Caco-2 (cell line): ENCODE data around the gene CLK2. TPM values are rescaled to one million over a fixed set of nuclear protein-coding genes. Genes with fewer than 3 reads are reported as not detected.
"Not testable (repeated sequence)": the region's sequence is repeated elsewhere in the genome, so short reads cannot be mapped to it uniquely, and the experiment has no call there.

Experiments used
- BruUV-seq: library from RNA; stranded (reverse); fragments of 400-500 nt; replicated peaks from 2 replicates; lab custom pipeline; 2021; lab: Mats Ljungman, UMichigan
- CTCF ChIA-PET: fragments of 300-600 bp; sonication (Branson Sonifier 250); formaldehyde crosslinking; loops from one replicate; lab custom pipeline; 2022; ENCODE audit warnings: antibody characterized with exemption; lab: Charles Lee
- POLR2A ChIA-PET: fragments of 300-600 bp; sonication (Branson Sonifier 250); formaldehyde crosslinking; loops from one replicate; lab custom pipeline; 2022; ENCODE audit warnings: antibody characterized with exemption; lab: Charles Lee
- DNase-seq, 2 experiments: peaks; one replicate each; pipeline versions ENCODE4 v3.0.0 to v3.0.0-alpha.2; 2020 to 2022
- H3K27me3 ChIP-seq: replicated peaks from 2 replicates; pipeline ENCODE4 v1.6.0; 2011; ENCODE audit warnings: low read length; ENCODE audit not compliant: control insufficient read depth, insufficient read depth
- H3K36me3 ChIP-seq: 2 replicates; pipeline ENCODE4 v1.5.1; 2011; ENCODE audit warnings: low read length; ENCODE audit not compliant: control insufficient read depth, insufficient read depth
- H3K4me1 ChIP-seq: fragments of 250-450 bp; sonication (Bioruptor Pico); 2 replicates; pipeline ENCODE4 v1.5.1; 2020; ENCODE audit warnings: mild to moderate bottlenecking
- H3K4me3 ChIP-seq: 2 replicates; pipeline ENCODE4 v1.5.1; 2011; ENCODE audit warnings: low read depth, mild to moderate bottlenecking, control low read depth, low read length
- H3K9me3 ChIP-seq: fragments of 250-450 bp; sonication (Bioruptor Pico); 2 replicates; pipeline ENCODE4 v1.5.1; 2020; ENCODE audit warnings: mild to moderate bottlenecking, moderate library complexity
- H3K27ac Mint-ChIP-seq: one replicate; pipeline ENCODE4 v1.8.0; 2022; ENCODE audit warnings: mixed read lengths; ENCODE audit not compliant: unreplicated experiment
- H3K27me3 Mint-ChIP-seq: one replicate; pipeline ENCODE4 v1.8.0; 2022; ENCODE audit warnings: mixed read lengths; ENCODE audit not compliant: insufficient read depth, unreplicated experiment
- H3K36me3 Mint-ChIP-seq: one replicate; pipeline ENCODE4 v1.8.0; 2022; ENCODE audit warnings: mild to moderate bottlenecking, mixed read lengths; ENCODE audit not compliant: insufficient read depth, unreplicated experiment
- H3K4me1 Mint-ChIP-seq: one replicate; pipeline ENCODE4 v1.8.0; 2022; ENCODE audit warnings: low read depth, mixed read lengths; ENCODE audit not compliant: unreplicated experiment
- H3K4me3 Mint-ChIP-seq: one replicate; pipeline ENCODE4 v1.8.0; 2022; ENCODE audit warnings: mild to moderate bottlenecking, moderate library complexity, mixed read lengths; ENCODE audit not compliant: unreplicated experiment
- H3K9me3 Mint-ChIP-seq: one replicate; pipeline ENCODE4 v1.8.0; 2022; ENCODE audit warnings: mixed read lengths; ENCODE audit not compliant: unreplicated experiment
- CTCF ChIP-seq, 2 experiments: fragments of 200-600 bp in 1 of 2; IDR thresholded peaks; 1 replicate in 1 of 2; 2 replicates in 1 of 2; pipeline versions ENCODE4 v1.5.1 to v1.8.0; 2011 to 2022; ENCODE audit warnings: antibody characterized with exemption in 1 of 2, control low read depth in 1 of 2, inconsistent platforms in 1 of 2, low read depth in 1 of 2, low read length in 1 of 2, mild to moderate bottlenecking in 1 of 2, moderate library complexity in 1 of 2; ENCODE audit not compliant: insufficient read depth in 1 of 2, severe bottlenecking in 1 of 2, unreplicated experiment in 1 of 2
- intact Hi-C: fragments of 100-400 bp; cut with micrococcal nuclease; formaldehyde crosslinking; loops from one replicate; pipeline ENCODE4 v1.10.0; 2022; ENCODE audit not compliant: unreplicated experiment
- total RNA-seq: library from RNA; stranded (reverse); gene quantifications from 2 replicates; pipeline ENCODE4 v1.2.3, GENCODE V29; 2022

The CLK2 gene
- total RNA-seq, 1 experiment from 2014 or later, result 57.5 TPM

- peaks cover 24% of the 10 kb centered on the region for H3K4me1 Mint-ChIP-seq
- H3K27me3 Mint-ChIP-seq, result peaks cover 3% of the 10 kb centered on the region
- peaks cover 17% of the 10 kb centered on the region for H3K36me3 Mint-ChIP-seq
- no TSS peak for BruUV-seq
- no peaks in the 10 kb centered on the region for H3K9me3 Mint-ChIP-seq
- H3K27ac Mint-ChIP-seq, result peak overlapping the region; percentile 74
- peak overlapping the region; percentile 71 for H3K4me3 Mint-ChIP-seq
- ChIA-PET POLR2A (interaction anchor here (0.6 kb wide), 1 partner anchor 15 kb away, joined by 4 read pairs; no protein-coding TSS in a partner anchor), CTCF (interaction anchor here (0.6 to 1.3 kb wide), 3 partner anchors 9 to 74 kb away, joined by 3 to 6 read pairs (median 3); no protein-coding TSS in a partner anchor)
- TF ChIP-seq CTCF (IDR thresholded peaks at IDR 0.05; ENCODE audit: insufficient read depth in 1 of 2, low read depth in 1 of 2, low read length in 1 of 2, severe bottlenecking in 1 of 2, unreplicated experiment in 1 of 2), result no peak
- H3K27me3 ChIP-seq, result no peaks in the 10 kb centered on the region
- no peaks in the 10 kb centered on the region for H3K9me3 ChIP-seq
- peak; percentile 77 to 80 for DNase-seq
- peaks cover 6% of the 10 kb centered on the region; the same call in 1 of the 2 replicates for H3K4me1 ChIP-seq
- intact Hi-C loops, result loop anchor here (5.0 kb wide), 1 partner anchor 49 kb away; no protein-coding TSS in a partner anchor
- H3K36me3 ChIP-seq, result no peaks in the 10 kb centered on the region
- H3K4me3 ChIP-seq, result peak overlapping the region; percentile 25
Measured at GRCh38 chr1:155241069-155241679, 32.1 kb downstream of the CLK2 start.

- Histone ChIP-seq H3K9me3 (no peaks in the 10 kb centered on the region), H3K4me1 (no peaks in the 10 kb centered on the region), H3K4me3 (no peak overlapping the region), H3K36me3 (0 out of 2 replicates have a peak, but pooled peaks cover 1% of the 10 kb centered on the region), H3K27me3 (no peaks in the 10 kb centered on the region)
- Mint-ChIP-seq H3K4me3 (no peak overlapping the region), H3K27ac (no peak overlapping the region), H3K36me3 (peaks cover 5% of the 10 kb centered on the region), H3K27me3 (no peaks in the 10 kb centered on the region), H3K4me1 (peaks cover 10% of the 10 kb centered on the region), H3K9me3 (no peaks in the 10 kb centered on the region)
- DNase-seq, result no peak
- ChIA-PET CTCF (no interaction called here), POLR2A (no interaction called here)
- TF ChIP-seq CTCF (IDR thresholded peaks at IDR 0.05; ENCODE audit: insufficient read depth in 1 of 2, low read depth in 1 of 2, low read length in 1 of 2, severe bottlenecking in 1 of 2, unreplicated experiment in 1 of 2), result no peak
- intact Hi-C loops, result no loop called here
- no TSS peak for BruUV-seq
Measured at GRCh38 chr1:155236451-155236850, 36.9 kb downstream of the CLK2 start.

GRCh38 chr1:155235375-155235774 lies 37.9 kb downstream of the CLK2 start:
- H3K4me3 ChIP-seq, H3K4me1 Mint-ChIP-seq, H3K27me3 ChIP-seq, H3K4me1 ChIP-seq, H3K36me3 ChIP-seq, H3K9me3 ChIP-seq, POLR2A ChIA-PET, BruUV-seq, H3K27me3 Mint-ChIP-seq, H3K27ac Mint-ChIP-seq, H3K9me3 Mint-ChIP-seq, H3K36me3 Mint-ChIP-seq, H3K4me3 Mint-ChIP-seq, intact Hi-C loops, DNase-seq, CTCF ChIA-PET: not testable (repeated sequence)

GRCh38 chr1:155233502-155233901 lies 39.8 kb downstream of the CLK2 start:
- POLR2A ChIA-PET, H3K36me3 ChIP-seq, H3K4me1 Mint-ChIP-seq, H3K4me3 Mint-ChIP-seq, H3K36me3 Mint-ChIP-seq, H3K4me1 ChIP-seq, H3K27me3 Mint-ChIP-seq, CTCF ChIA-PET, BruUV-seq, H3K27me3 ChIP-seq, intact Hi-C loops, H3K4me3 ChIP-seq, H3K9me3 ChIP-seq, H3K27ac Mint-ChIP-seq, H3K9me3 Mint-ChIP-seq, DNase-seq: not testable (repeated sequence)

GRCh38 chr1:155232001-155232978 lies 41.0 kb downstream of the CLK2 start:
- H3K4me3 ChIP-seq, H3K27me3 ChIP-seq, H3K4me1 Mint-ChIP-seq, DNase-seq, CTCF ChIA-PET, intact Hi-C loops, POLR2A ChIA-PET, H3K4me1 ChIP-seq, BruUV-seq, H3K36me3 ChIP-seq, H3K36me3 Mint-ChIP-seq, H3K4me3 Mint-ChIP-seq, H3K27me3 Mint-ChIP-seq, H3K9me3 Mint-ChIP-seq, H3K27ac Mint-ChIP-seq, H3K9me3 ChIP-seq: not testable (repeated sequence)
